HG02623 (cell line): Measurements from ENCODE around the gene SARM1.
"Not testable (repeated sequence)": the region's sequence is repeated elsewhere in the genome, so short reads cannot be mapped to it uniquely, and the experiment has no call there.

Source experiments
- ATAC-seq: cut with Tn5 transposase; IDR thresholded peaks from one replicate; pipeline ENCODE4 v1.9.1; 2021; ENCODE audit warnings: moderate library complexity; ENCODE audit not compliant: unreplicated experiment

SARM1 gene

GRCh38 chr17:28371245-28372202 is at the start of gene SARM1:
Gene SARM1 (plus strand): TSS chr17:28371694. CDS start chr17:28372033, 339 bp downstream.
- peak; percentile 85 for ATAC-seq

- ATAC-seq: no peak
Measured at GRCh38 chr17:28324267-28324745, 47.2 kb upstream of the SARM1 start.

- ATAC-seq: no peak
Measured at GRCh38 chr17:28324781-28325180, 46.7 kb upstream of the SARM1 start.

- ATAC-seq: no peak
Measured at GRCh38 chr17:28325211-28325610, 46.3 kb upstream of the SARM1 start.

GRCh38 chr17:28326114-28326513 is 45.4 kb upstream of the SARM1 start:
- ATAC-seq: no peak

- no peak for ATAC-seq
Measured at GRCh38 chr17:28327031-28327607, 44.4 kb upstream of the SARM1 start.

- no peak for ATAC-seq
Measured at GRCh38 chr17:28327709-28328108, 43.8 kb upstream of the SARM1 start.

GRCh38 chr17:28328325-28328724 is 43.2 kb upstream of the SARM1 start:
- ATAC-seq: no peak

- no peak for ATAC-seq
Measured at GRCh38 chr17:28330671-28331070, 40.8 kb upstream of the SARM1 start.

GRCh38 chr17:28331891-28332420 is 39.5 kb upstream of the SARM1 start:
- no peak for ATAC-seq

- ATAC-seq: no peak
Measured at GRCh38 chr17:28333083-28333746, 38.3 kb upstream of the SARM1 start.

GRCh38 chr17:28334171-28334570 is 37.3 kb upstream of the SARM1 start:
- no peak for ATAC-seq

- no peak for ATAC-seq
Measured at GRCh38 chr17:28334666-28335200, 36.8 kb upstream of the SARM1 start.

GRCh38 chr17:28335201-28335958 is 36.1 kb upstream of the SARM1 start, which contains the start of the genes IFT20 and TNFAIP1:
Gene IFT20 (minus strand): TSS chr17:28335472. CDS start chr17:28331985, 3,487 bp downstream.
Gene TNFAIP1 (plus strand): TSS chr17:28335761. CDS start chr17:28339522, 3,761 bp downstream.
- ATAC-seq: peak; percentile 93

GRCh38 chr17:28335959-28336871 is 35.3 kb upstream of the SARM1 start:
- no peak for ATAC-seq

GRCh38 chr17:28338056-28338768 is 33.3 kb upstream of the SARM1 start:
- ATAC-seq: no peak

- not testable (repeated sequence) for ATAC-seq
Measured at GRCh38 chr17:28338769-28339212, 32.7 kb upstream of the SARM1 start.

GRCh38 chr17:28339431-28339830 is 32.1 kb upstream of the SARM1 start:
- no peak for ATAC-seq
